ENCODE data around the gene ILDR1.
A peak's percentile ranks its signal among the peaks of the same experiment; 100 is the strongest.

GRCh38 chr3:121995161-121996137 is 26.6 kb downstream of the ILDR1 start:
- peak; percentile 88 to 93 for TF ChIP-seq CTCF (conservative IDR thresholded peaks at IDR 0.05; ENCODE audit: low read depth in 2 of 2)
- TF ChIP-seq REST (IDR thresholded peaks at IDR 0.05; ENCODE audit: unreplicated experiment): no peak
- no peak for TF ChIP-seq NANOG (IDR thresholded peaks at IDR 0.05; ENCODE audit: borderline replicate concordance)
- no peak for TF ChIP-seq ZNF462 (CRISPR knock-in tag; IDR thresholded peaks at IDR 0.05)
